ENCODE data around the gene TMEM242. TPM values are rescaled to one million over a fixed set of nuclear protein-coding genes. Genes with fewer than 3 reads are reported as not detected.

TMEM242 gene
- total and polyA plus RNA-seq, 2 of the 8 experiments (the other 6 are each of a cell fraction or from before 2014, with no cell fraction given), result 2.4 to 9.0 TPM

GRCh38 chr6:157254538-157254937 lies 68.8 kb downstream of the TMEM242 start (continued):
- TF ChIP-seq RBBP5 (IDR thresholded peaks at IDR 0.05; ENCODE audit: borderline replicate concordance, low read depth, low read length), result no peak
- no peak for TF ChIP-seq TCF12 (IDR thresholded peaks at IDR 0.05; ENCODE audit: low read depth, low read length)

All from H1 (cell line).